ENCODE measurements around the gene NR2F2.
A peak's percentile ranks its signal among the peaks of the same experiment; 100 is the strongest.

NR2F2 gene

DNA sequence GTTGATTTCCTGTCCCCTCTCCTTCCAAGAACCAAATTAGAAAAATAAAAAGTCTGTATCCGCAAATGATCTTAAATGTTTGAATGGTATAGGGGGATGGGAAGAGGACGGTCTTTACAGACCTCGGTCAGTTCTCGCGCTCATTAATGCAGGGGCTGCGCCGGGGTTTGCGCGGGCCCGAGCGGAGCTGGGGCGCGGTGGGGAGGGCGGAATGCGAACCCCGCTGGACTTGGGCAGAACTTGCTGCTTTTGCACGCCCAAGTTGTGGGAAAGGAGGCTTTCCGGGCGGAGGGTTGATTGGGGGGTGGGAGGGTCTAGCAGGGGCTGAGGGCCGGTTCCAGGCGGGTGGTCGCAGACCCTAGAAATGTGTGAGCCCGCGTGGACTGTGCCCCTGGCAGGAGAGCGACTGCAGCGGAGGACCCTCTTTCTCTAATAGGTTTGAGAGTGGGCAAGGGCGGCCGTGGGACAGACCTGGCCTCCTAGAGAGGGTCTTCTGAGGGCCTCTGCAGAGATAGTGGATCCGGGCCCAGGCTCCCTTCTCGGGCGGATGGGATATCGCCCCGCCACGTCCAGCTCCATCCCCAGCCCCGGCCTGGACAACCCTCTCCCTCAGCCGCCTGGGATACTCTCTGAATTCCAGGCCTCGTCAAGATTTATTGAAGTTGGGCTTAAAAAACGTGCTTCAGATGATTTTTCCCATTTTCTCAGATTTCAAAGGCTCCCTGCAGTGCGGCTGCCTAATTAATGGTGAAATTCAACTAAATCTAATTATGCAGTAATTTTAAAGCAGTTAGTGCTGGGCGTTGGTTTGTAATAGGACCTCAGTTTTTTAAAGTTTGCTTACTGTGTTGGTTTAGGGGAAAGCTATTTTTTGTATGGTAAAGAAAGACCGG, 11.3 kb downstream of the NR2F2 start:
- Histone ChIP-seq H3K4me3 (ENCODE audit: low read length) (peak overlapping the region; percentile 44), H3K27me3 (ENCODE audit: insufficient read depth, low read length, poor library complexity) (peaks cover 50% of the 10 kb centered on the region), H3K79me2 (ENCODE audit: control insufficient read depth, insufficient read depth, low read length) (no peaks in the 10 kb centered on the region), H3K18ac (ENCODE audit: low read length) (peak overlapping the region; percentile 78), H3K9ac (ENCODE audit: low read length) (no peak overlapping the region), H3K4me1 (ENCODE audit: control insufficient read depth, low read depth, low read length) (no peaks in the 10 kb centered on the region), H4K8ac (ENCODE audit: low read depth, low read length) (no peak overlapping the region), H2AK5ac (ENCODE audit: low read length) (no peak overlapping the region), H4K5ac (ENCODE audit: low read length) (no peak overlapping the region), H3K4ac (ENCODE audit: low read depth, low read length) (no peak overlapping the region), H3K23ac (ENCODE audit: low read length) (no peak overlapping the region), H3K27ac (ENCODE audit: low read depth, low read length) (no peak overlapping the region), H3K56ac (ENCODE audit: low read length) (peak overlapping the region; percentile 65), H3K4me2 (ENCODE audit: low read length) (peak overlapping the region; percentile 60), H3K79me1 (ENCODE audit: low read length) (no peaks in the 10 kb centered on the region), H2BK15ac (replicated peaks; ENCODE audit: low read depth) (no peak overlapping the region), H2BK120ac (ENCODE audit: low read depth, low read length) (no peak overlapping the region), H2BK5ac (ENCODE audit: low read length) (no peak overlapping the region), H3K36me3 (ENCODE audit: control insufficient read depth, insufficient read depth, low read length) (no peaks in the 10 kb centered on the region)
- no peak for DNase-seq
- WGBS (ENCODE audit: extremely low coverage, insufficient coverage, low lambda C conversion rate): no CpG with 5 or more reads among the region's 41 CpGs

DNA sequence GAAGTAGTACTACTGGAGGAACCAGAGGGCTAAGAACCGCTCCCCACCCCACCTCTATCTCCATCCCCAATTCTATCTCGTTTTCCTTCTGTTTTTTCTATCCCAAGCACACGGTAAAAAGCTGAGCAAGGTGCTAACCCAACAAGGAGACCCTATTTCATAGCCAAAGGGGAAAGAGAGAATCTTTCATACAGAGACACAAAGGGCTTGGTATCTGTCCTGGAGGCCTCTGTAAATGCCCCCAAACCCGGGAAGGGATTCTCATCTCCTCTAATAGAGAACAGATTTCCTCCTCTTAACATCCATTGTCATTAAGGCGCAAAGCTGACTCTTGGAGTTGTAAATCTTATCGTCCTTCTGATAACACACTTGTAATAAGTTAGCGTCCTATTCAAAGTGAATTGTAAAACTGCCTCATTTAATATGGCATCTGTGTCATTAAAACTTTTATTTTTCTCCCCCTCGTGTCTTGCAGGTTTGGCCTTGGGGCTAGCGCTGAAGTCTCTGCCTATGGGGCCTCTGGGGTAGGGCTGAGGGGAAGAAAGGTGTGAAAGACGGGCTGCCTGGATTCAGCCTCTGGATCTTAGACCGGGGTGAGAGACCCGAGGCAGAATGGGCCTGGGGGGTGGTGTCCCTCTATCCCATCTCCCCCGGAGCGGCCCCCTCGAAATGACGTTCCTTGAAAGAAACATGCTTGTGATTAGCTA, 12.1 kb downstream of the NR2F2 start:
- H2BK5ac ChIP-seq (ENCODE audit: low read length): no peak overlapping the region
- H3K4me3 ChIP-seq (ENCODE audit: low read length): no peak overlapping the region
- no peak overlapping the region for H3K56ac ChIP-seq (ENCODE audit: low read length)
- H2BK15ac ChIP-seq (replicated peaks; ENCODE audit: low read depth): no peak overlapping the region
- H3K23ac ChIP-seq (ENCODE audit: low read length): no peak overlapping the region
- no peak overlapping the region for H2BK120ac ChIP-seq (ENCODE audit: low read depth, low read length)
- no peaks in the 10 kb centered on the region for H3K79me2 ChIP-seq (ENCODE audit: control insufficient read depth, insufficient read depth, low read length)
- no peak overlapping the region for H2AK5ac ChIP-seq (ENCODE audit: low read length)
- H3K9ac ChIP-seq (ENCODE audit: low read length): no peak overlapping the region
- DNase-seq: no peak
- no CpG with 5 or more reads among the region's 16 CpGs for WGBS (ENCODE audit: extremely low coverage, insufficient coverage, low lambda C conversion rate)
- no peak overlapping the region for H3K4me2 ChIP-seq (ENCODE audit: low read length)
- no peaks in the 10 kb centered on the region for H3K36me3 ChIP-seq (ENCODE audit: control insufficient read depth, insufficient read depth, low read length)
- no peaks in the 10 kb centered on the region for H3K79me1 ChIP-seq (ENCODE audit: low read length)
- H3K27ac ChIP-seq (ENCODE audit: low read depth, low read length): no peak overlapping the region
- no peak overlapping the region for H4K5ac ChIP-seq (ENCODE audit: low read length)
- H3K27me3 ChIP-seq (ENCODE audit: insufficient read depth, low read length, poor library complexity): peaks cover 51% of the 10 kb centered on the region
- no peak overlapping the region for H4K8ac ChIP-seq (ENCODE audit: low read depth, low read length)
- H3K18ac ChIP-seq (ENCODE audit: low read length): peak overlapping the region; percentile 43
- no peaks in the 10 kb centered on the region for H3K4me1 ChIP-seq (ENCODE audit: control insufficient read depth, low read depth, low read length)
- no peak overlapping the region for H3K4ac ChIP-seq (ENCODE audit: low read depth, low read length)

DNA sequence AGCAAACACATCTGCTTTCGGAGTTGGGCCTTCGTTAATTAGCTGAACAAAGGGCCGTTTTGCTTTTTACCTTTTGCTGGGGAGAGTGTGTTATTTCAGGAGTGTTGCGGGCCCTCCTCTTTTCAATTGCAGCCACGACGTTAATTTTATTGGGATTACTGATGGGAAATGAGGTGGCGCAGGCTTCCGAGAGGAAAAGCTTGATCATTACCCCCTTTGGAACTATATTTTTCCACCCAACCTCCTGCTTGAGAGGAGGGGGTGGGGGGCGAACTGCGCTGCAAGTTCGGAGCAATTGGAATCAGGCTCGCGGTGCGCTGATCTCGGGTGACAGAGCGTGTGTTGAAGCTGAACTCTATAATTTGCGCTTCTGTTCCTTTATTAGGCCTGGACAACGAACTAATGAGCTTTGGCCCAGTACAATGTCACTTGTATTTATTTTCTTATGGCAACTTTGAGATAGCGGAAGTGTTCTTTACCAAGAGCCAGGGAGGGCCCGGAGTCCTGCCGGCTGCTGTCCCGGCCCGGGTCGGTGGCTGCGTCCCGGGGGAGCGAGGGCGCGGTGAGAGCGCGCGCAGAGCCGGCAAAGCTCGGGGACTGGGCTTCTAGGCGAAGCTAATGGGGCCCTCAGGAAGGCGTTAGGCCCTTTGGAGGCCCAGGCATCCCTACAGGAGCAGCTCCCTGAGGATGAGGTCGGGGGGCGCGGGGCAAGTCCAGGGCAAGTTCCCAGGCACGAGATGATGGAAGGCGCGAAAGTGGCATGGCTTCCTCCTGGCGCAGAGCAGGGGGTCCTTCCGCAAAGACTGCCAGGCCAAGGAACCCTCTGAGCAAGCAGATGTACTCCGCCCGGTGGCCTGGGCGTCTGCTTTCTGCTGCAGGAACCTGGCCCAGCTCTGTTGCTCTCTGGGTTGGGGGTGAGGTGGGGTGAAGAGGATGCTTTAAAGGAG, 12.9 kb downstream of the NR2F2 start:
- H3K36me3 ChIP-seq (ENCODE audit: control insufficient read depth, insufficient read depth, low read length): no peaks in the 10 kb centered on the region
- no peaks in the 10 kb centered on the region for H3K79me2 ChIP-seq (ENCODE audit: control insufficient read depth, insufficient read depth, low read length)
- WGBS (ENCODE audit: extremely low coverage, insufficient coverage, low lambda C conversion rate): no CpG with 5 or more reads among the region's 47 CpGs
- H4K5ac ChIP-seq (ENCODE audit: low read length): no peak overlapping the region
- H2BK120ac ChIP-seq (ENCODE audit: low read depth, low read length): no peak overlapping the region
- no peak overlapping the region for H2BK5ac ChIP-seq (ENCODE audit: low read length)
- H3K4ac ChIP-seq (ENCODE audit: low read depth, low read length): no peak overlapping the region
- H3K56ac ChIP-seq (ENCODE audit: low read length): no peak overlapping the region
- H3K4me2 ChIP-seq (ENCODE audit: low read length): no peak overlapping the region
- H2BK15ac ChIP-seq (replicated peaks; ENCODE audit: low read depth): no peak overlapping the region
- no peak overlapping the region for H2AK5ac ChIP-seq (ENCODE audit: low read length)
- no peak overlapping the region for H3K18ac ChIP-seq (ENCODE audit: low read length)
- H3K4me1 ChIP-seq (ENCODE audit: control insufficient read depth, low read depth, low read length): no peaks in the 10 kb centered on the region
- H3K27me3 ChIP-seq (ENCODE audit: insufficient read depth, low read length, poor library complexity): peaks cover 59% of the 10 kb centered on the region
- no peak overlapping the region for H3K9ac ChIP-seq (ENCODE audit: low read length)
- no peak for DNase-seq
- no peak overlapping the region for H3K27ac ChIP-seq (ENCODE audit: low read depth, low read length)
- no peak overlapping the region for H4K8ac ChIP-seq (ENCODE audit: low read depth, low read length)
- no peak overlapping the region for H3K23ac ChIP-seq (ENCODE audit: low read length)
- no peaks in the 10 kb centered on the region for H3K79me1 ChIP-seq (ENCODE audit: low read length)
- no peak overlapping the region for H3K4me3 ChIP-seq (ENCODE audit: low read length)

DNA sequence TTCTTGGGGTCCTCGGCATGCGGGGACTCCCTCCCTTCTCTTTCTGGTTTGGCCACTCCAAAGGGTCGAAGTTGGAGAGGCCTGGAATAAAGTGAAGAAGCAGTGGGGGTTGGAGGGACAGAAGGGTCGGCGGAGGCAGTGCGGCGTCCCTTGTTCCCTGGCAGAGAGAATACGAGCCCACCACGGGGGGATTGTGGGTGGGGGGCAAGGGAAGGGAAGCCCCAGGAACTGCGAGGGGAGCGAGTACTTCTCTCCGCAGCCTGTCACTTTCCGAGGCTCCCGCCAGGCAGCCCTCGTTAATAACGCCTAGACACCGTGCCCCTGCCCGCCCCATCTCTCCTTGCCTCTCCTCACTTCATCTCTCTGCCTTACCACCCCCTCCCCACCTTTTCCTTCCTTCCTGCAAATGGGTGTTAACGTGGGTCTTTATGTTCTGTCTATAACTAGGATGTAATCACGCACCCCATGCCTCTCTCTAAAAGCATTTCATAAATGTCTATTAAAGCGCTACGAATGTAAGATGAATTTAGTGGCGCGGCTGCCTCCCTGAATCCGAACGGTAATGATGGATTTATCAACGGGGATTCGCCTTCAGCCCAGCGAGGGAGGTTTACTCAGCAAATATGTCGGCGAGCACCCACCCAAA, 13.7 kb downstream of the NR2F2 start:
- no peak overlapping the region for H2BK15ac ChIP-seq (replicated peaks; ENCODE audit: low read depth)
- no peak overlapping the region for H3K56ac ChIP-seq (ENCODE audit: low read length)
- no peak overlapping the region for H3K9ac ChIP-seq (ENCODE audit: low read length)
- no peak overlapping the region for H3K27ac ChIP-seq (ENCODE audit: low read depth, low read length)
- H3K4me1 ChIP-seq (ENCODE audit: control insufficient read depth, low read depth, low read length): no peaks in the 10 kb centered on the region
- H3K18ac ChIP-seq (ENCODE audit: low read length): no peak overlapping the region
- H2AK5ac ChIP-seq (ENCODE audit: low read length): no peak overlapping the region
- H2BK5ac ChIP-seq (ENCODE audit: low read length): no peak overlapping the region
- H2BK120ac ChIP-seq (ENCODE audit: low read depth, low read length): no peak overlapping the region
- peaks cover 65% of the 10 kb centered on the region for H3K27me3 ChIP-seq (ENCODE audit: insufficient read depth, low read length, poor library complexity)
- DNase-seq: no peak
- H3K23ac ChIP-seq (ENCODE audit: low read length): no peak overlapping the region
- H3K79me2 ChIP-seq (ENCODE audit: control insufficient read depth, insufficient read depth, low read length): no peaks in the 10 kb centered on the region
- H3K4ac ChIP-seq (ENCODE audit: low read depth, low read length): no peak overlapping the region
- H4K8ac ChIP-seq (ENCODE audit: low read depth, low read length): no peak overlapping the region
- no peak overlapping the region for H4K5ac ChIP-seq (ENCODE audit: low read length)
- no CpG with 5 or more reads among the region's 31 CpGs for WGBS (ENCODE audit: extremely low coverage, insufficient coverage, low lambda C conversion rate)
- peak overlapping the region; percentile 20 for H3K4me2 ChIP-seq (ENCODE audit: low read length)
- no peaks in the 10 kb centered on the region for H3K79me1 ChIP-seq (ENCODE audit: low read length)
- H3K36me3 ChIP-seq (ENCODE audit: control insufficient read depth, insufficient read depth, low read length): no peaks in the 10 kb centered on the region
- no peak overlapping the region for H3K4me3 ChIP-seq (ENCODE audit: low read length)

All from mesendoderm (in vitro differentiated cells).